Hematopoietic multipotent progenitor cell treated with erythropoietin and hydrocortisone succinate and interleukin-3 and kit ligand, for 15 days (in vitro differentiated cells): ENCODE results near the gene RPUSD4.

Experiments used
- DNase-seq: peaks from one replicate; pipeline ENCODE4 v3.0.0-alpha.2; 2015; ENCODE audit warnings: low spot score

Gene RPUSD4

GRCh38 chr11:126182787-126183445, 28.5 kb downstream of the RPUSD4 start:
- DNase-seq: no peak

- DNase-seq: no peak
Measured at GRCh38 chr11:126181939-126182730, 29.3 kb downstream of the RPUSD4 start.

- no peak for DNase-seq
Measured at GRCh38 chr11:126176853-126177470, 34.5 kb downstream of the RPUSD4 start.

- no peak for DNase-seq
Measured at GRCh38 chr11:126175393-126175792, 36.1 kb downstream of the RPUSD4 start.

DNA sequence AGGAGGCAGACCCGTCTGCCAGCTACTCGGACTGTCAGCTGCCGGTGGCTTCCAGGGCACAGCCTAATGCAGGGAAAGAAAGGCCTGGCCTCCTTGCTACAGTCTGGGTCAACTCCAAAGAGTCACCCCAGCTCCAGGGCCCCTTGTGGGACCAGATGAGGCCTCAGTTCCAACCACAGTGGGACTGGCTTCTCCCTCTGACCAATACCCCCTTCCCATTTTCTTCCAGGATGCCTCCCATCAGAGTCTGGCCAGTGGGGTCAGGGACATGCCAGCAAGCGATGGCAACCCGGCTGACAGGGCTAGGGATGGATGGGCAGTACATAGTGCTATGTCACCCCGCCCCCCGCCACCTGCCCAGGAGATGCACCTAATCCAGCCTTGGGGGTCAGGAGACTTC, 36.6 kb downstream of the RPUSD4 start:
- DNase-seq: no peak

DNA sequence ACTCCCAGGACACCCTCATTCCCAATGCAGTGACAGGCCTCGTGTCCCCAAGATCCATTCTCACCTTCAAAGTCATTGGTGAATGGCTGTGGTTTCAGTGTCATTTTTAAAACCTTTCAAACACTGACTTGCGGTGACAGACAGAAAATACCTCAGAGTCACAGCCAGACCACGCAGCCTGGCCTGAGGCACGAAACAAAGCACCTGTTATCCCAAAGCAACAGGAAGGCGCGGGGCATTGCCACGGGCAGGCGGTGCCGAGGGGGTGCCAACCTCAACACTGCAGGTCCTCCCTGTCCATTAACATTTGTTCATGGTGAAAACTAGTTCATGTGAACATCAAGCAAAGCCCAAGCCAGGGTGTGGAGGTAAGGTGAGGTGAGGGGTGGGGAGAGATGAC, 38.2 kb downstream of the RPUSD4 start:
- DNase-seq: no peak

GRCh38 chr11:126172596-126173038, 38.8 kb downstream of the RPUSD4 start:
- DNase-seq: no peak

GRCh38 chr11:126169291-126169690, 42.2 kb downstream of the RPUSD4 start:
- DNase-seq: no peak

GRCh38 chr11:126167488-126167887, 44.0 kb downstream of the RPUSD4 start:
- DNase-seq: no peak

GRCh38 chr11:126166413-126166812, 45.0 kb downstream of the RPUSD4 start:
- no peak for DNase-seq

GRCh38 chr11:126165757-126166156, 45.7 kb downstream of the RPUSD4 start:
- no peak for DNase-seq

DNA sequence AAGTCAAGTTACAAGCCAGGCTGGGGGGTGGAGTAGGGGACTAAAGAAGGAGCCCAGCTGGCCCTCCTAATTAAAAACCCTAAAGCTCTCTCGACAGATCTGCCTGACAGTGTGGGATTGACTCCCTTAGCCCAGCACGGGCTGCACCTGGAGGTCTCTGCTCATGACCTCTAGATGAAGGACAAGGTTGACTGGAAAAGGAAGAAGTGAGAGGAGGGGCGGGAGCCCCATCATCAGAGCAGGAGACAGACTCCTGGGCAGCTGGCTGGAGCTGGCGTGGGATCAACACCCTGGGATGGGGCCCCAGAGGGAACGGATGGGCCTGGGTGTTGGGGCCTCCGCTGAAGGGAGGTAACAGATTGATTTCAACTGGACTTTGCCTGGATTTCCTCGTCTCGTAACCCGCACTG, 46.1 kb downstream of the RPUSD4 start:
- no peak for DNase-seq

GRCh38 chr11:126164781-126165180, 46.7 kb downstream of the RPUSD4 start:
- DNase-seq: no peak

GRCh38 chr11:126163779-126164178, 47.7 kb downstream of the RPUSD4 start:
- no peak for DNase-seq

- no peak for DNase-seq
Measured at GRCh38 chr11:126163074-126163700, 48.3 kb downstream of the RPUSD4 start.

DNA sequence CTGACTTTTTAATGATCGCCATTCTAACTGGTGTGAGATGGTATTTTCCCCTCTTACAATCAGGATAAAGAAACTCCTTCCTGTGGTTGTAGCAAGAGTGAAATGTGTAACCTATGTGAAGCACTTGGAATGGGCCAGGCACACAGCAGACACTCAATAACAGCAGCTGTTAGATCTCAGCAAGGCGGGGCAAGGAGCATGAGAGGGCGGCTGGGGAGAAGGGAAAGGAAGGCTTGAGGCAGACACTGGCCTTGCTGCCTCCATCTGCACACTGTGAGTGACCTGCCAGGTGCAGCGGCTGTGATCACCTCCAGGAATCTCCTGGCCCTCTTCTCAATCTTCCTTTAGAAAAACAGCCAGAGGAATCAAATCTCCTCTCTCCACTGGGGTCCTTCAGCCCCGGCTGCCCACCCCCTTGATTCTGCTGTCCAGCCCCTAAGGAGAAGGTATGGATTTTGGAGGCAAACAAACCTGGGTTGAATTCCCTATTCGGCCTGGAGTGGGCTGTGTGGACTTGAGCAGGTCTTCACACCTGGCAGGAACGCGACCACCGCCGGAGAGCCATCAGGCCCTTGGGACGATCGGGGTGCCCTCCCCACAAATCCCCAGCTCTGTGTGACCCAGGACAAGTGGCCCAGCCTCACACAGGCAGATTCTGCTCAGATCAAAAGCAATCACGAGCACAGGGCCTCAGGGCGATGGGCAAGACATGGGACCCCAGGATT, 49.0 kb downstream of the RPUSD4 start:
- DNase-seq: no peak

DNA sequence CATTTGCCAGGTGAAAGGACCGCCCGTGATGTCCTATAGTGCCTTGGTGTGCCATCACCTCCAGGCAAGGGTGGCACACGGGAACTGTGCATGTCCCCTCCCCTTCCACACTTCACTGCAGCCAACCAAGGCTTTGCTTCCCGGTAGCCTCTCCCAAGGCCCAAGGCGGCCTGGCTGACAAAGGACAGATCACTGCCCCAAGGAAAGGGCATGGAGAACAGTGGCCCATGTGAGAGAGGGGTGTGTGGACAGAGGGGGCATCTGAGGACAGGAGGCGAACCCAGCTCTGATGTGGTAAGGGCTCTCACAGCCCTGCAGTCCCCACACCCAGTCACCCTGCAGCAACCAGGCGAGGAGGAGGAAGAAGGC, 50.4 kb downstream of the RPUSD4 start:
- DNase-seq: no peak

GRCh38 chr11:126160345-126161022, 51.0 kb downstream of the RPUSD4 start:
- DNase-seq: no peak

DNA sequence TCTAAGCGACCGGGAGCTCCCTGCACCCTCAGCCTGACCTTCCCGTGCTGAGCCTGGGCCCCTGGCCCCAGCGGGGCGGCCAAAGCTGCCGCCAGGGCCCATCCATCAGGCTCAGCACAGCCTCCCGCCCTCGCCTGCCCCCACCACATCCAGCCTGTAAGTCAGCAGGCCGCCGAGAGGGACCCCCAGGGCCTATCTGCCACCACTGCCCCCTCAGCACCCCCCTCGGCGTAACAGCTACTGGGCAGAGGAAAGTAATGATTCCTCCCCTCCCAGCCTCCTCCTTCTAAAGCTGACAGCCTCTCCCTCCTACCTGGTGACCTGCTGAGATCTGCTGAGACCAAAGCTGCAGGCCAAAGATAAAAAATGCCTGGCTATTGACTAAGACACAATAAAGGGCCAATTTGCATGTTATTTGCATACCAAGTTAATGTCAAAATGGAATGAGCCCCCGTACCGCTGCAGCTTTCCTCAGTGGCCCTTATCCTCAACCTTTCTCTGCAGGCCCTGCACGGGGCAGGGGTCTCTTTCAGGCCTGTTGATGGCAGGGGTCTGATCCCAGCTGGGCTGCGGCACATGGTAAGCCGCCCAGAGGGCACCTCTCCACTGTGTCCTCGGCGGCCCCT, 51.6 kb downstream of the RPUSD4 start:
- DNase-seq: no peak

GRCh38 chr11:126158054-126158791, 53.2 kb downstream of the RPUSD4 start:
- DNase-seq: no peak
